ENCODE data around the gene PDXP. TPM values are rescaled to one million over a fixed set of nuclear protein-coding genes. Genes with fewer than 3 reads are reported as not detected.

PDXP gene
- total and polyA plus RNA-seq, 2 of the 4 experiments (the other 2 are of a cell fraction) = 5.4 to 24.1 TPM

DNA sequence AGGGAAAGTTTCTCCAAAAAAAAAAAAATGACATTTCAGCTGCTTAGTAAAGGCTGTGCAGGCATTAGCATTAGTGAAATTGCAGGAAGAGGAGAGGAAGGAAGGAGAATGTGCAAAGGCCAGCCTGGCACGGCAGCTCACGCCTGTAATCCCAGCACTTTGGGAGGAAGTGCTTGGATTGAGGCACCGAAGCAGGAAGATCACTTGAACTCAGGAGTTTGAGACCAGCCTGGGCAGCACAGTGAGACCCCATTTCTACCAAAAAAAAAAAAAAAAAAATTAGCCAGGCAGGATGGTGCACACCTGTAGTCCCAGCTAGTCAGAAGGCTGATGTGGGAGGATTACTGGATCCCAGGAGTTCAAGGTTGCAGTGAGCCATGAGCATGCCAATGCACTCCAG lies 46.1 kb downstream of the PDXP start:
- no TSS peak for BruUV-seq (replicated peaks)
- Histone ChIP-seq H3K4me2 (ENCODE audit: low read depth, low read length) (no peak overlapping the region), H4K20me1 (ENCODE audit: insufficient read depth, low read length) (no peaks in the 10 kb centered on the region), H2AK9ac (replicated peaks; ENCODE audit: low read depth, low read length, poor library complexity) (no peak overlapping the region), H3K4me3 (ENCODE audit: insufficient read depth, low read depth, low read length) (no peak overlapping the region), H2BK120ac (ENCODE audit: low read depth, low read length) (no peak overlapping the region), H4K5ac (ENCODE audit: low read depth, low read length) (no peak overlapping the region), H3K27ac (ENCODE audit: insufficient read depth, low read length) (no peak overlapping the region), H3K9me3 (ENCODE audit: control insufficient read depth, insufficient read depth, low read length) (no peaks in the 10 kb centered on the region), H3K14ac (replicated peaks; ENCODE audit: low read depth, low read length) (no peak overlapping the region), H4K8ac (ENCODE audit: low read depth in 2 of 2, low read length in 2 of 2) (no peak overlapping the region), H3K18ac (ENCODE audit: low read depth, low read length) (no peak overlapping the region), H3K9me1 (ENCODE audit: insufficient read depth, low read length) (peaks cover 7% of the 10 kb centered on the region; the same call in 1 of the 2 replicates), H2BK20ac (ENCODE audit: low read depth, low read length) (no peak overlapping the region), H3K4ac (ENCODE audit: low read depth, low read length) (no peak overlapping the region), H2BK5ac (ENCODE audit: low read depth, low read length, poor library complexity, severe bottlenecking) (no peak overlapping the region), H2BK15ac (ENCODE audit: low read depth, low read length) (no peak overlapping the region), H3K27me3 (ENCODE audit: control insufficient read depth, insufficient read depth, low read length) (no peaks in the 10 kb centered on the region), H3K9ac (ENCODE audit: low read depth, low read length) (no peak overlapping the region), H2AFZ (replicated peaks; ENCODE audit: low read length, poor library complexity) (no peak overlapping the region), H4K91ac (ENCODE audit: insufficient read depth, low read depth, low read length) (no peak overlapping the region), H3K23ac (ENCODE audit: low read depth, low read length) (no peak overlapping the region), H3K56ac (ENCODE audit: extremely low read depth, insufficient read depth, low read length) (no peak overlapping the region), H2AK5ac (ENCODE audit: low read depth, low read length) (no peak overlapping the region), H3K79me1 (ENCODE audit: low read depth in 1 of 2, low read length in 2 of 2) (no peaks in the 10 kb centered on the region), H3K36me3 (ENCODE audit: control insufficient read depth, insufficient read depth, low read length) (no peaks in the 10 kb centered on the region), H3K4me1 (ENCODE audit: control insufficient read depth, insufficient read depth, low read length) (peaks cover 4% of the 10 kb centered on the region; the same call in 1 of the 2 replicates)
- WGBS, 2 experiments (ENCODE audit: extremely low coverage in 2 of 2, insufficient read length in 1 of 2) = no CpG with 5 or more reads among the region's 3 CpGs
- in situ Hi-C loops (cut with MboI; ENCODE audit: low sequenced_read_pairs) = no loop called here
- ChIA-PET CTCF (no interaction called here), POLR2A (ENCODE audit: unreplicated experiment) (no interaction called here)
- intact Hi-C loops (cut with micrococcal nuclease) = no loop called here
- TF ChIP-seq RCOR1 (IDR thresholded peaks at IDR 0.05; ENCODE audit: insufficient replicate concordance, low read length) = no peak
- TF ChIP-seq BHLHE40 (IDR thresholded peaks at IDR 0.05; ENCODE audit: low read depth, low read length) = no peak
- no peak for TF ChIP-seq NFE2L2 (IDR thresholded peaks at IDR 0.05; ENCODE audit: low read depth, low read length)
- TF ChIP-seq CHD1 (IDR thresholded peaks at IDR 0.05; ENCODE audit: low read depth, low read length) = no peak
- no peak for TF ChIP-seq MAFK (IDR thresholded peaks at IDR 0.05; ENCODE audit: low read depth, low read length)
- TF ChIP-seq, protein P1, sequence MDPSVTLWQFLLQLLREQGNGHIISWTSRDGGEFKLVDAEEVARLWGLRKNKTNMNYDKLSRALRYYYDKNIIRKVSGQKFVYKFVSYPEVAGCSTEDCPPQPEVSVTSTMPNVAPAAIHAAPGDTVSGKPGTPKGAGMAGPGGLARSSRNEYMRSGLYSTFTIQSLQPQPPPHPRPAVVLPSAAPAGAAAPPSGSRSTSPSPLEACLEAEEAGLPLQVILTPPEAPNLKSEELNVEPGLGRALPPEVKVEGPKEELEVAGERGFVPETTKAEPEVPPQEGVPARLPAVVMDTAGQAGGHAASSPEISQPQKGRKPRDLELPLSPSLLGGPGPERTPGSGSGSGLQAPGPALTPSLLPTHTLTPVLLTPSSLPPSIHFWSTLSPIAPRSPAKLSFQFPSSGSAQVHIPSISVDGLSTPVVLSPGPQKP (IDR thresholded peaks at IDR 0.05; ENCODE audit: borderline replicate concordance, low read depth, low read length) = no peak
- no peak for TF ChIP-seq MAZ (IDR thresholded peaks at IDR 0.05; ENCODE audit: borderline replicate concordance, low read depth, low read length)
- TF ChIP-seq RFX5 (IDR thresholded peaks at IDR 0.05; ENCODE audit: low read depth, low read length) = no peak
- ATAC-seq (ENCODE audit: low read depth) (no peak), DNase-seq (no peak)
- dilution Hi-C loops (cut with HindIII; ENCODE audit: low sequenced_read_pairs, unreplicated experiment) = no loop called here
